OCI-LY3 (cell line): ENCODE data around the gene FKBP9.
A peak's percentile ranks its signal among the peaks of the same experiment; 100 is the strongest.
"Not testable (repeated sequence)": the region's sequence is repeated elsewhere in the genome, so short reads cannot be mapped to it uniquely, and the experiment has no call there.

Source experiments
- H2AFZ ChIP-seq: fragments of 200-600, 300-600 bp; shearing (Covaris generic); 2 replicates; pipeline ENCODE4 v1.6.0; 2014; ENCODE audit warnings: antibody characterized with exemption, low read depth, low read length
- H3K27ac ChIP-seq: fragments of 200-600, 300-600 bp; sonication (generic); 2 replicates; pipeline ENCODE4 v1.5.1; 2014; ENCODE audit warnings: mild to moderate bottlenecking, low read length, moderate library complexity, mixed read lengths
- H3K27me3 ChIP-seq: fragments of 200-600, 300-600 bp; sonication (generic); 2 replicates; pipeline ENCODE4 v1.6.1; 2014; ENCODE audit warnings: low read depth, low read length, mixed read lengths
- H3K36me3 ChIP-seq: fragments of 200-600, 300-600 bp; sonication (generic); replicated peaks from 2 replicates; pipeline ENCODE3; 2014; ENCODE audit warnings: low read depth, low read length, mixed read lengths
- H3K4me1 ChIP-seq: fragments of 300-600, 200-600 bp; sonication (generic); 2 replicates; pipeline ENCODE4 v1.6.1; 2014; ENCODE audit warnings: low read length, mixed read lengths
- H3K4me2 ChIP-seq: fragments of 200-600, 300-600 bp; sonication (generic); 2 replicates; pipeline ENCODE4 v1.6.1; 2014; ENCODE audit warnings: low read length, mixed read lengths
- H3K4me3 ChIP-seq: fragments of 300-600, 200-600 bp; sonication (generic); 2 replicates; pipeline ENCODE4 v1.5.1; 2014; ENCODE audit warnings: antibody characterized with exemption, mild to moderate bottlenecking, low read length, moderate library complexity
- H3K79me2 ChIP-seq: fragments of 300-600, 200-600 bp; shearing (Covaris generic); 2 replicates; pipeline ENCODE4 v1.6.1; 2014; ENCODE audit warnings: mild to moderate bottlenecking, low read length, mixed read lengths
- H3K9ac ChIP-seq: fragments of 300-600, 200-600 bp; shearing (Covaris generic); 2 replicates; pipeline ENCODE4 v1.6.0; 2014; ENCODE audit warnings: mild to moderate bottlenecking, low read length, moderate library complexity
- H3K9me3 ChIP-seq: fragments of 200-600, 300-600 bp; shearing (Covaris generic); 2 replicates; pipeline ENCODE4 v1.6.1; 2014; ENCODE audit warnings: low read length, mixed read lengths; ENCODE audit not compliant: insufficient read depth
- H4K20me1 ChIP-seq: fragments of 200-600, 300-600 bp; sonication (generic); 2 replicates; pipeline ENCODE4 v1.6.1; 2016; ENCODE audit warnings: low read length, mixed read lengths; ENCODE audit not compliant: insufficient read depth
- CTCF ChIP-seq: fragments of 200-600, 300-600 bp; sonication (generic); IDR thresholded peaks from 2 replicates; pipeline ENCODE4 v1.5.1; 2014; ENCODE audit warnings: antibody characterized with exemption, low read length, low read depth
- EZH2phosphoT487 ChIP-seq: fragments of 200-600 bp; shearing (Covaris generic); IDR thresholded peaks from 2 replicates; pipeline ENCODE4 v1.6.1; 2018; ENCODE audit warnings: antibody characterized with exemption, mixed run types, low read depth

Gene FKBP9

DNA sequence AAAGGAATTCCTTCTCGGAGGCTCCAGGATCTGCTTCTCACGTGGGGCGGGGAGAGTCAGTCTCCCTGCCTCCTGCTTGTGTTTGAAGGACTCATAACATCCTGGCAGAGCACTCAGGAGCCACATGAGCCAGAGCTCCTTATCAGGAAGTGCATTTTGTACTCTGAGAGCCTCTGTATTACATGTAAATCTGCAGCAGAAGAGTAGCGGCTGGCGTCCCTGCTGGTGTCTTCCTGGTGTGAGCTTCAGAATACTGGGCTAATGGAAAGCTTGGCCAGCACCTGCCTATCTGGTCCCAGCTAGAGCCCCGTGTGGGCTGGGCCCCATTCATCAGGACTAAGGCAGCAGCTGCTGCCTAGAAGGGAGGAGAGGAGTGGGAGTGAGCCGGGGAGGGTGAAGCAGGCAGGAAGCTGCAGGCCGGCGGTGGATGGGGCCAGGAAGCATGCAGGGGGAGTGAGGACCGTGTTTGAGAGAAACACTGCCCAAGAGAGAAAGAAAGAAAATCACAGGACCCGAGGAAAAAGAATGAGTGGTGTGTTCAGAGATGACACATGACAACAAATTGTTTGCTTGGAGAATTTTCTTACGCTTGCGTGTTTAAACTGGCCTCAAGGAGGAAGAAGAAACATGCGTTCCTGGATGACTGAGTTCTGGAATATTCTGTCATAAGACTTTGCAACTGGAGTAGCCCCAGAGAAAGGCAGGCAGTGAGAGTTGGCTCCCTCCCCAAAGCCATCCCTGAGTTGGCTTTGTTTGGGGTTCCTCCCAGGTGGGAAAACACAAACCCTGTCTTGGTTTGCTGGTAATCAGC lies 41.3 kb downstream of the FKBP9 start:
- Histone ChIP-seq H2AFZ (peak overlapping the region; percentile 70; the same call in 1 of the 2 replicates), H3K4me2 (peak overlapping the region; percentile 32)
- not testable (repeated sequence) for H3K27ac ChIP-seq, H3K27me3 ChIP-seq, H3K9me3 ChIP-seq, H3K79me2 ChIP-seq, H4K20me1 ChIP-seq, H3K4me1 ChIP-seq, H3K9ac ChIP-seq, H3K36me3 ChIP-seq, H3K4me3 ChIP-seq

GRCh38 chr7:32999380-32999779 lies 42.1 kb downstream of the FKBP9 start:
- H3K36me3 ChIP-seq, H2AFZ ChIP-seq, H3K4me3 ChIP-seq, H3K27me3 ChIP-seq, H3K79me2 ChIP-seq, H3K4me2 ChIP-seq, H3K4me1 ChIP-seq, H3K9me3 ChIP-seq, H3K27ac ChIP-seq, H3K9ac ChIP-seq, H4K20me1 ChIP-seq: not testable (repeated sequence)

- H3K36me3 ChIP-seq, H3K4me3 ChIP-seq, H3K4me1 ChIP-seq, H3K9ac ChIP-seq, H2AFZ ChIP-seq, H3K9me3 ChIP-seq, H3K4me2 ChIP-seq, H3K27me3 ChIP-seq, H4K20me1 ChIP-seq, H3K79me2 ChIP-seq, H3K27ac ChIP-seq: not testable (repeated sequence)
Measured at GRCh38 chr7:33003111-33003510, 45.9 kb downstream of the FKBP9 start.

- not testable (repeated sequence) for H3K4me1 ChIP-seq, H3K4me3 ChIP-seq, H3K27me3 ChIP-seq, H3K27ac ChIP-seq, H3K9ac ChIP-seq, H2AFZ ChIP-seq, H4K20me1 ChIP-seq, H3K4me2 ChIP-seq, H3K79me2 ChIP-seq, H3K36me3 ChIP-seq, H3K9me3 ChIP-seq
Measured at GRCh38 chr7:33004104-33004616, 46.9 kb downstream of the FKBP9 start.

DNA sequence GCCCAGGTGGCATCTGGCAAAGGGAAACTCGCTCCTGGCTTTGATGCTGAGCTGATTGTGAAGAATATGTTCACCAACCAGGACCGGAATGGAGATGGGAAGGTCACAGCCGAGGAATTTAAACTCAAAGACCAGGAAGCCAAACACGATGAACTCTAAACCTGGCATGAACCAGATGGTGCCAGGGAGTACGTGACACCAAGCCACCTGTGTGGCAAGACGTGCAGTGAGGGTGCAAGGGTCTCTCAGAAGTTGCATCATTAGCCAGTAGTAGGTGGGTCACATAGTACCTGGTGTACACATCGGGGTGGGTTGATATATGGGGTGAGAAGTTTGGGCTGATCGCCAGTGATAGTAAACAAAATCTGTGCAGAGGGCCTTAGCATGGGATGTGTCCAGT lies 48.0 kb downstream of the FKBP9 start:
- H3K27ac ChIP-seq = not testable (repeated sequence)

GRCh38 chr7:33005690-33006089 lies 48.5 kb downstream of the FKBP9 start:
- H3K27me3 ChIP-seq, H3K27ac ChIP-seq, H3K9me3 ChIP-seq, H4K20me1 ChIP-seq, H3K4me1 ChIP-seq, H3K9ac ChIP-seq, H3K4me2 ChIP-seq, H3K4me3 ChIP-seq, H2AFZ ChIP-seq, H3K79me2 ChIP-seq, H3K36me3 ChIP-seq: not testable (repeated sequence)

More for the DNA sequence above, 48.0 kb downstream of the FKBP9 start:
- not testable (repeated sequence) for H3K4me3 ChIP-seq, H3K4me1 ChIP-seq, H4K20me1 ChIP-seq, H3K79me2 ChIP-seq, H3K9ac ChIP-seq, H2AFZ ChIP-seq, H3K9me3 ChIP-seq, H3K4me2 ChIP-seq, H3K36me3 ChIP-seq, H3K27me3 ChIP-seq

GRCh38 chr7:33009734-33010133 lies 52.5 kb downstream of the FKBP9 start:
- Histone ChIP-seq H3K9ac (no peak overlapping the region), H4K20me1 (no peaks in the 10 kb centered on the region), H3K27ac (no peak overlapping the region), H3K9me3 (no peaks in the 10 kb centered on the region), H2AFZ (no peak overlapping the region), H3K4me1 (no peaks in the 10 kb centered on the region), H3K4me2 (no peak overlapping the region), H3K36me3 (peaks cover 9% of the 10 kb centered on the region), H3K4me3 (no peak overlapping the region), H3K79me2 (no peaks in the 10 kb centered on the region), H3K27me3 (no peaks in the 10 kb centered on the region)
- TF ChIP-seq CTCF (no peak), EZH2phosphoT487 (no peak)
